ENCODE results near the gene DDX28.

The DDX28 gene

GRCh38 chr16:68068926-68069325, 45.9 kb upstream of the DDX28 start:
- DNase-seq (ENCODE audit: low read depth) = no peak
- no peak overlapping the region for H3K4me3 ChIP-seq (ENCODE audit: low read depth, low read length)
- TF ChIP-seq, protein P1, sequence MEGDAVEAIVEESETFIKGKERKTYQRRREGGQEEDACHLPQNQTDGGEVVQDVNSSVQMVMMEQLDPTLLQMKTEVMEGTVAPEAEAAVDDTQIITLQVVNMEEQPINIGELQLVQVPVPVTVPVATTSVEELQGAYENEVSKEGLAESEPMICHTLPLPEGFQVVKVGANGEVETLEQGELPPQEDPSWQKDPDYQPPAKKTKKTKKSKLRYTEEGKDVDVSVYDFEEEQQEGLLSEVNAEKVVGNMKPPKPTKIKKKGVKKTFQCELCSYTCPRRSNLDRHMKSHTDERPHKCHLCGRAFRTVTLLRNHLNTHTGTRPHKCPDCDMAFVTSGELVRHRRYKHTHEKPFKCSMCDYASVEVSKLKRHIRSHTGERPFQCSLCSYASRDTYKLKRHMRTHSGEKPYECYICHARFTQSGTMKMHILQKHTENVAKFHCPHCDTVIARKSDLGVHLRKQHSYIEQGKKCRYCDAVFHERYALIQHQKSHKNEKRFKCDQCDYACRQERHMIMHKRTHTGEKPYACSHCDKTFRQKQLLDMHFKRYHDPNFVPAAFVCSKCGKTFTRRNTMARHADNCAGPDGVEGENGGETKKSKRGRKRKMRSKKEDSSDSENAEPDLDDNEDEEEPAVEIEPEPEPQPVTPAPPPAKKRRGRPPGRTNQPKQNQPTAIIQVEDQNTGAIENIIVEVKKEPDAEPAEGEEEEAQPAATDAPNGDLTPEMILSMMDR (IDR thresholded peaks at IDR 0.05; ENCODE audit: insufficient read depth, low read depth, low read length, missing control alignments) = no peak

GRCh38 chr16:68066763-68067162, 43.7 kb upstream of the DDX28 start:
- TF ChIP-seq, protein P1 (IDR thresholded peaks at IDR 0.05; ENCODE audit: insufficient read depth, low read depth, low read length, missing control alignments) = no peak
- H3K4me3 ChIP-seq (ENCODE audit: low read depth, low read length) = no peak overlapping the region
- DNase-seq (ENCODE audit: low read depth) = no peak

DNA sequence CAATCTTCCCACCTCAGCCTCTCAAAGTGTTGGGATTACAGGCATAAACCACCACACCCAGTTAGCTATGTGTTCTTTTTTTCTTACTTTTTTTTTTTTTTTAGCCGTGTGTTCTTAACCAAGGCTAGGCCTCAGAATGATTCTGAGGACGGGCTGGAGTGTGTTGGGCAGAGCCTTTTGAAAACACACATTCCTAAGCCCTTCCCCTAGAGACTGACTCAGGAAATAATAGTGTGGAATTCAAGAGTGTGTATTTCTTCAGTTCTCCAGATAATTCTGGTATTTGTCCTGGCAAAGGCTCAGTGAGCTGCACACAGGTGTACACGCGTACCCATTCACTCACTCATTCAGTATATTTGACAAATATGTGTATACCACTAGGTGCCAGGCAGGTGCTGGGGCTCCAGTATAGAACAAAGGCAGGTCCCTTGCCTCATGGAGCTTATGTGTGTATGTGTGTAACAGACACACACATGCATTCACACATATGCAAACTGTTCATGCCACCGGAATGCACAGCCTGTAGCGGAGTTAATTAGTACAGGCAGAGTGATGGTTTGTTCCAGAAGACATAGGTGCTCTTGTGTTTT, 42.8 kb upstream of the DDX28 start:
- no peak for DNase-seq (ENCODE audit: low read depth)
- TF ChIP-seq, protein P1 (IDR thresholded peaks at IDR 0.05; ENCODE audit: insufficient read depth, low read depth, low read length, missing control alignments) = no peak
- H3K4me3 ChIP-seq (ENCODE audit: low read depth, low read length) = no peak overlapping the region

- TF ChIP-seq, protein P1 (IDR thresholded peaks at IDR 0.05; ENCODE audit: insufficient read depth, low read depth, low read length, missing control alignments) = peak; percentile 87
- DNase-seq (ENCODE audit: low read depth) = peak; percentile 71
- H3K4me3 ChIP-seq (ENCODE audit: low read depth, low read length) = no peak overlapping the region
Observed at GRCh38 chr16:68064791-68065365, 41.8 kb upstream of the DDX28 start.

GRCh38 chr16:68062910-68063393, 39.9 kb upstream of the DDX28 start:
- TF ChIP-seq, protein P1 (IDR thresholded peaks at IDR 0.05; ENCODE audit: insufficient read depth, low read depth, low read length, missing control alignments) = no peak
- DNase-seq (ENCODE audit: low read depth) = no peak

GRCh38 chr16:68061396-68061795, 38.4 kb upstream of the DDX28 start:
- TF ChIP-seq, protein P1 (IDR thresholded peaks at IDR 0.05; ENCODE audit: insufficient read depth, low read depth, low read length, missing control alignments) = no peak
- no peak overlapping the region for H3K4me3 ChIP-seq (ENCODE audit: low read depth, low read length)
- no peak for DNase-seq (ENCODE audit: low read depth)

More at GRCh38 chr16:68062910-68063393, 39.9 kb upstream of the DDX28 start:
- H3K4me3 ChIP-seq (ENCODE audit: low read depth, low read length) = no peak overlapping the region

Data from GM12865 (cell line).